Measurements from ENCODE around the gene ANKZF1.

Gene ANKZF1

DNA sequence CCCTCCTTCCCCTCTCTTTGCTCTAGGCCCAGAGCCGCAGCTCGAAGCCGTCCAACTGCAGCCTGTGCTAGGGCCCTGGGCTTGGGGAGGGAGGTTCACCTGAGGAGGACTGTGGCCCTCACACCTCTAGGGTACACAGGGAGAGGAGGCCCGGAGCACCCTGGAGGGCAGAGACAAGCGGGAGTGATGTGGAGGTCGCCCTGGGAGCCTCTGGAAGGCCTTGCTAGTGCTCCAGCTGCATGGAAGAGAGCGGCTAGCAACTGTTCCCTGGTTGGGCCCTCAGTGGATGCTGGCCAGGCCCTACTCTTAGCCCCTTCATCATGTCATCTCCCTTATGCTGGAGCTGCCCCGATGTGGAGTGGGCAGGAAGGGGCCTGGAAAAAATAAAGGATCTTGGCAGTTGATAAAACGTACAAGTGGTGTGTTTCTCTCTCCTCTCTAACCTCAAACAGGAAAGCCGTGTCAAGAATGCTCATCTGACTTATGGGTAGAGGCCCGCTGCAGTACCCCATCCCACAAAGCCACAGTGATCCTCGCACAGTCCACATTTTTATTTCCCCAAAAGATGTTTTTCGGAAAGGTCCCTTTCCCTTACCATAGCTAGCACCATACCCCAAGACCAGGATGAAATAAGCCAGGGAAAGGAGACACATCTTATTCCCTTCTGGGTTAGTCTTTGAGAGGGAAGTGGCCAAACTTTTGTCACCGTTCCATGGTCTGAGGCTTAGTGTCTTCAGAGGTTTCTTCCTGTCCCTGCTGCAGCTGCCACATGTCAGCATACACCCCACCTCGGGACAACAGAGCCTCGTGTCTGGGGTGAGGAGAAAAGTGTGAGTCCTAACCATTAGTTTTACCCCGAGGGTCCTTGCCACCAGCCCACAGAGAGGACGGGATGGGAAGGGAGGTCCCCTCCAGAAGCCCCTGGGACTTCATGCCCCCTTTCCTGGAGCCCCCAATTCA lies 20.1 kb upstream of the ANKZF1 start:
- DNase-seq, result no peak

DNA sequence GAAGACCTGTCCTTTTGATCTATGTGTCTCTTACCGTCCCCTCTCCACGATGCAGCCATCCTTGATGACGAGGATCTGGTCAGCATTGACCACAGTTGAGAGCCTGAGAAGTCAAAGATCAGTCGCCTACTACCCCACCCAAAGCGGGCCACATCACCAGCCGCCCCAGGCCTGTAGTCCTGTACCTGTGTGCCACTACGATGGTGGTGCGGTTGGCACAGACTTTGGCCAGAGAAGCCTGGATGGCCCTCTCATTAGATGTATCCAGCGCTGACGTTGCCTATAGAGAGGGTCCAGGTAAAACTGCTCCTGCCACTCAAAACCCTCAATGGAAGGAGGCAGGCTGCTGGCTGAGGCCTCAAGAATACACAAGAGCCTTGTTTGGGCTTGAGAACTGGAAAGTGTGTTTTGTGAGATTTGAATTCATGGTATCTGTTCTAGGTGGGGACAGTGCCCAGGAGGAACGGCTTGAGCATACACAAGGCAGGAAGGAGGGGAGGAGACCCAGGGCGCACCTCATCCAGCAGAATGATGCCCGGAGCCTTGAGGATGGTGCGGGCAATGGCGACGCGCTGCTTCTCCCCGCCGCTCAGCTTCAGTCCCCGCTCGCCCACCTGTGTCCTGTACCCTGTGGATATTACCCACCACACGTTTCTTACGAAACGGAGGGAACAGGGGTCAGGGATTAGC lies 19.3 kb upstream of the ANKZF1 start:
- DNase-seq, result no peak

DNA sequence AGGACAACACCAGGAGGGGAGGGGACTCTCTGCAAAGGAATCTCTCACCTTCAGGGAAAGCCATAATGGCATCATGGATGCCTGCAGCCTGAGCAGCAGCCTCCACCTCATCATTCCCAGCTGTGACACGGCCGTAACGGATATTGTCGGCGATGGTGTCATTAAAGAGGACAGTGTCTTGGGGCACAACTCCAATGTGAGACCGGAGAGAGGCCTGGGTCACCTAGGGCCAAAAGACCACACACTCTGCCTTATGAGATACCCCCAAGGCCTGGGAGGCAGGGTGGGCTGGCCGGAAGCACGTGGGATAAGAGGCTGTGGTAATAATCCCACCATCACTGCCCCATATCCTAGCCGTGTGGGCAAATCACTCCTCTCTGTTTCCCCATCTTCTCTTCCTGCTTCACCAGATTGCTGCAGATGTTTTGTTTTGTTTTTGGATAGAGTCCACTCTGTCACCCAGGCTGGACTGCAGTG lies 18.7 kb upstream of the ANKZF1 start:
- DNase-seq, result no peak

DNA sequence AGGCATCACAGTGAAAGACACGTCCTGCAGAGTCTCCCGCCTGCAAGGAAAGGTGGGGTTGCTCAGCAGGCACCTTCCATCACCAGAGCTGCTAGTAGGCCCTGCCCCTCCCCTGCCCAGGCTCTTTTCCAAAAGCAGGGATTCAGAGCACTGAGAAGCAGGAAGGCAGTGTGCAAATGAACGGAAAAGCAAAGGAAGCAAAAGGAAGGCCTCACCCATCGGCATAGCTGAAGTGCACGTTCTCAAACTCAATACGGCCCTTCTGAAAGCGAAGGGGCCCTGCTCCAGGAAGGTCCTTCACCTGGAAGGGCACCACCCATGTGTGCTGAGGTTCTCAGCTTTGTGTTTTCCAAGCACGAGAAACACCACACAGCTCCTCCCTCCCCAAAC lies 16.6 kb upstream of the ANKZF1 start:
- no peak for DNase-seq

DNA sequence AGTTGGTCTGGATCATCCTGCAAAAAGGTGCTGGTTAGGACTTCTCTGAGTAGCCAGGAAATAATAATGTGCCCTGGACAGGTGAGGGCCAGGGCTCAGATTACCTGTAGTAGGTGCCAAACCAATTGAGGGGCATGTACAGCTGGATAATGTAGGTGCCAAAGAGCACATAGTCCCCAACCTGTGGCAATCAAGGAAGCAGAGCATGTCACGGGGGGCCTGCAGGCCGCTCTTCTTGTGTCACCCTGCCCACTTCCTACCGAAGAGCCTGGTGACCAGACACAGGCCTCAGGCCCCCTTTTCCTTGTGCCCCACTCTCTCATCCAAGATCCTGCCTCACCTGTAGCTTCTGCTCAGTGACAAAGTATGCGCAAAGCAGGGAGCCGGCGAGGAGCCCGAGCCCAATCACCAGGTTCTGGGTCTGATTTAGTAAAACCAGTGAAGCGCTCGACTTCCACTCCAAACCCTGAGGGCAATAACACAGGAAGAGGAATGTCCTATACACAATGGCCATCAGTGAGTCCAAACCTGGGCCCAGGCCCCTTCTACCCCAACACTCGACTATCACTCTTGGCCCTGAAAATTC lies 16.0 kb upstream of the ANKZF1 start:
- DNase-seq, result no peak

DNA sequence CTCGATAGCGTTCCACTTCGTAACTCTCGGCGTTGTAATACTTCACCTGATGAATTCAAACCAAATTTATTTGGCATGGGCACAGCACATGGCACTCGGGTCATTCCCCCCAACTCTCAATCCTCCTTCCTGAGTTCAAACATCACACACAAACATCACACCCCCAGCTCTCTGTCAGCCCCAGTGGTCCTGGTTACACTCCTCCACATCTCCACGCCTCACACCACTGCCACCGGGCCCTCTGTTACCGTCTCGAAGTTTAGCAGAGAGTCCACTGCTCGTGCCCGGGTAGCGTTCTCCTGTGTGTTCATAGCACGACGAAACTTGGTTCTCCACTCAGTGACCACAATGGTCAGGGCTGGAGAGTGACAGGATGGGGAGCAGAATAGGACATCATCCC lies 15.5 kb upstream of the ANKZF1 start:
- DNase-seq, result no peak

DNA sequence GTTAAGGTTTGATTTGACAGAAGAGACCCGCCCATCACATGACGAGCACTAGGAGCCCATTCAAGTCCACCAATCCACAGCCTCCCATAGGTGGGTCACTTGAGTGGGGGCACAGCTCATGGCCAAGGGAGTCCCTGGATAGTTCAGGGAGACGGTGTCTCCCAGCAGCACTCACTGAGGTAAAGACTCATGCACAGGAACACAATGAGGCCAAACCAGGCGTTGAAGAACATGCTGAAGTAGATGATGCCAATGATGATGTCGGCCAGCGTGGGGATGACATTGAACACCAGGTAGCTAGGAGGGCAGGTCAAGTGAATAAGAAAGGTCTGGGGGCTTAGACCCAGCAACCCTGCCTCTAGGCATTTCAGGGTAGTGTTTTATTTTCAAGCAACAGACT lies 14.8 kb upstream of the ANKZF1 start:
- no peak for DNase-seq

DNA sequence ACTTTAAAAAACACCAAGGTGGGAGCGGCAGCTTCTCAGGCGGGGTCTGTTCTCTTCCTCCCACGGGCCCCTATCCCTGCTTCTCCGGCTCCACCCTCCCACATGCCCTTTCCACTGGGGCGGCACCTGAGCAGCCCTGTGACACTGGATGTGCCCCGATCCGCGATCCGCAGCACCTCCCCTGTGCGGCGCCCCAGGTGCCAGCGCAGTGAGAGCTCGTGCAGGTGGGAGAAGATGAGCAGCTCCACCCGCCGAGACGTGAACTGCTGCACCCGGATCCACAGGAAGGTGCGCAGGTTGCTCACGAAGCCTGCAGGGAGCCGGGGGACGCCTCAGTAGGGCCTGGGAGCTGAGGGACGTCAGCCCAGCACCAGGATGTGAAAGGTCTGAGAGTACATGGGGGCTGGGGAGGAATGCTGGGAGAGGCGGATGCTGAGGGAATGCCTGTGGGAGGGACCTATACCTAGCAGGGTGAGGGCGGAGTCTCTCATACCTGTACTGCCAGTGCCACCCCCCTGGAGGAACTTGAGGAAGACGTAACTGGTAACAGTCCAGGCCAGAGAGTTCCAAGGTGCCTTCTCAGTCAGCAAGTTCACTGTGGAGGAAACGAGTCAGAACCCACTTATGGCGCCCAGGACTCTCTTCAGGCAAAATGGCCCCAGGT lies 13.6 kb upstream of the ANKZF1 start:
- no peak for DNase-seq

DNA sequence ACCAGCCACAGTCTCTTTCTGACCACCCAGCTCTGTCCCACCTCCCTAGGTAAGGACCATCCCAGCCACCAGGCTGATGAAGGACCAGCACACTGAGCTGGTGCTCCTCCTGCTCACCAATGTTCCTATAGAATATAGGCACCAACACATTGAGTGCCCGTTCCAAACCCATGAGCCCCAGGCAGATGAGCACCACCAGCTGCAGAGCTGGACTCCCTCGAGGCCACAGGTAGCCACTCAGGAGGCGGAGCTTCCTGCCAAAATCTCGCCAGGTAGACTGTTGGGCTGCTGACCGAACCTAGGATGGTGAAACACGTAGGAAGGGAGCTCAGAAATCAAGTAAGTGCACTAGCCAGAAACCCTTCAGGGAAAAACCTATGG lies 13.1 kb upstream of the ANKZF1 start:
- DNase-seq, result no peak

DNA sequence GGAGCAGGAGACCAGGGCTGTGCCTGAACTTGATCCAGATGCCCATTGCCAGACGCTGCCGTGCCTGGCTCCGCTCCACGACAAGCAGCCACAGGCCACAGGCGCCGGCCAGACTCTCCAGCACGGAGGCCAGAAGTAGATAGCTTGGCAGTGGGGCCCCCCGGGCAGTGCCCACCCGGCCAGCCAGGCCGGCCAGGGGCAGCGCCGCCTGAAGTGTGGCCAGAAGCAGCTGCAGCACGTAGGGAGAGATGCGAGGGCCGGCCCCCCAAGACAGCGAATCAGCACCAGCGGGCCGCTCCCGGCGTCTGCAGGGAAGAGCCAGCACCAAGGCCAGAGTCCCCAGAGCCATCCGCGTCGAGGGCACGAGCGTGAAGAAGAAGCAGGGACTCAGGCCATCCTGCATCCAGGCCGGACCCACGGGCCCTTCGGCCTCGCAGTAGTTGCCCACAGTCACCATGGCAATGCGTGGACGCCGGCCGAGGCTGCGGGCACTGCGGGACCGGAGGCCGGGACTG lies 11.3 kb upstream of the ANKZF1 start:
- DNase-seq, result peak; percentile 40

DNA sequence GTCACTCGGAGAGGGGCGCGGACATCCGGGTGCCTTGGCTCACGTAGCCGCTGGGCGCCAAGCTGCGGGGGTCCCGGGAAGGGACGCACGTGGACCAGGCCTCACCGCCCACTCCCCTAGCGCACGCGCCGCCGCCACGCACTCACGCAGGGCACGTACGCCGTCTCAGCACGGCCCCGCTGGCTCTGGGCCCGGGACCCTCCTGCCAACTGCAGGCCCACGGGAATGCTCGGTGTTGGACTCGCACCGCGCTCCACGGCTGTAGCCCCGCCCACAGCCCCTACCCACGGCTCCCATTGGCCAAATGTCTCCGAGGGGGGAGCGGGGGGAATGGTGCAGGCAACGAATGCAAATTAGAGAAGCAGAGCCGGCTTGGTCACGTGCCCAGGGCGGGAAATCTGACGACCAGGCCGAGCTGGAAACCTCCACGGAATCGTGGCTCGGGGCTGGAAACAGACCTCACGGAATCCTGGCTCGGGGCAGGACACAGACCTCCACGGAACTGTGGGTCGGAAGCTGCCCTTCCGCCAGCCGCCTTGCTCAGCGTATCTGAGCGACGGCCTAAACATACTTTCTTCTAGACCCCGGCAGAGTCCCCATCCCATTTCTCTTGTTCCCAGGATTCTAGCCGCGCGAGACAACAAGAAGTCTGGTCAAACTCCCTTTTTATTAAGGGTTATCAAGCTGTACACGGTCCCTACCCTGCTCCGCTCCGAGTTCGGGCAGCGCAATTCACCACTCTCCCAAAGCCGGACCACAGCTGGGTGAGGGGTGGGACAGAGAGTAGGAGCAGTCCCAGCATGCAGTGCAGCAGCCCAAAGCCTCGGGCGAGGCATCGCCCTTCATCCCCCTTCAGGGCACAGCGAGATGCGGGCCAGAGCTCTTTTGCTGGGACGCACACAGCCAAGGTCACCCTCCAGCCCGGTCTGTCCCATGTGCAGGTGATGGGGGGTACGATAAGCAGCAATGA lies 10.6 kb upstream of the ANKZF1 start, which contains the start of gene ABCB6:
TSS of gene ABCB6 (minus strand) at position 227 of the 970 bp plus-strand sequence. CDS start 285 bp downstream, outside the sequence.
- peak; percentile 92 for DNase-seq

DNA sequence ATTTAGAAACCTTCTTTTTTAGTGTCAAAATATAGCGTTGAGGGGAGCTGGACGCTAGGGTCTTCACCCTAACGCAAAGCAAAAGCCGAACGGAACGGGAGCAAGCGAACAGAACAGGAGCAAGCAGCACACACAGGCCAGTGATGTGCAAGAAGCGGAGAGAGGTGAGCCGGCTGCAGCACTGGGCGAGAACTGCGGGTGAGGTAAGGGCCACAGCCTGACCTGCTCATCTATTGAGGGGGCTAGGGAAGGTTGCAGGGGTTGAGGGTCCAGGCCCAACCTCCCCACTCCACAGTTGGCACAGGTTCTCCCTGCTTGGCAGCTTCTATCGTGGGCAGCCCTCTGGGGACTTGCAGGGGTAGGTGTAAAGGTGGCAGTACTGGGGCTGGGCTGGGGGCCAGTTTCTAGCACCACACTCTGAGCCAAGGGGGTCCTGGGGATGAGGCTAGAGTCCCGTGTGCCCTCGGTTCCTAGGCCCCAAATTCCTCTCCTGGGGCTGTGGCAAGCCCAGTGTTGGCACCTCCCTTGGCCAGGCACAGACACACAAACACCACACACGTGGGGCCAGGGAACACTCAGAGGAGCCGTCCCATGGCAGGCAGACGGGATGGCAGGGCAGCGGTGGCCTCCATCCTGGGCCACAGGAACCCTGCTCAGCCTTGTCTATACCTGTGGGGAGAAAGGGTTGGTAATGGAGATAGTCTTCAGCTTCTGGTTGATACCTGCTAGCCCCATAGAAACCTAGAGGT lies 9.6 kb upstream of the ANKZF1 start:
- no peak for DNase-seq

DNA sequence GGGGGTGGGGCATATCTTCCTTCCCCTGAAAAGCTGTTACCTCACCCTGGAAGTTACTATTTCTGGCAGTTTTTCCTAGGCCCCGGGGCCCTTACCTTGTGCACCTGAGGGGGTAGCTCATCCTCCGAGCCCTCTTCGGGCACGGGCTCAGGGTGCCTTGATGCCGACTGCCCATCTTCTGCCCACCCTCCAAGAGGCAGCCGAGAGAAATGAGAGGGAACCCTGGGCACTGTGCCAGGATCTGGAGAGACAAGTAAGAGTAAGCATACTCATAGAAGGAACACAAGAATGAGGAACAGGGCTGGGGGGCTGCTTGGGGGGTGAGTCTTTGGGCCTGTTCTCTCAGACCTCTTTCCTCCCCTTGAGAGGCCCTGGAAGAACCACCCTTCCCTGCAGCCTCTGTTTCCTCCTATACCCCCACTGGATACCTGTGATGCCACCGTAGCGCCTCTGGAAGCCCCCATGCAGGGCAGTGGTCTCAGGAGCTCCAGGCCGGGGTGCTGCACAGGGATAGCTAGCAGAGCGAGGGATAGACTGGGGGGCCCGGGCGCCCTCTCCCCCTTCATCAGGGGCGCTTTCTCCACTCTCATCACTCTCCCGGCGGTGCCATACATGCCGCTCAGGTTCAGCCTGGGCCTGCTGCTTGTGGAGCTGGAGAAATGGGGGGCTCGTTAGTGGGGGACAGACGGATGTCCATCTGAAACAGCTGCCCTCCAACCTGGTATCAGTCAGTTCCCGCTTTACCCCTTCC lies 8.8 kb upstream of the ANKZF1 start:
- no peak for DNase-seq

DNA sequence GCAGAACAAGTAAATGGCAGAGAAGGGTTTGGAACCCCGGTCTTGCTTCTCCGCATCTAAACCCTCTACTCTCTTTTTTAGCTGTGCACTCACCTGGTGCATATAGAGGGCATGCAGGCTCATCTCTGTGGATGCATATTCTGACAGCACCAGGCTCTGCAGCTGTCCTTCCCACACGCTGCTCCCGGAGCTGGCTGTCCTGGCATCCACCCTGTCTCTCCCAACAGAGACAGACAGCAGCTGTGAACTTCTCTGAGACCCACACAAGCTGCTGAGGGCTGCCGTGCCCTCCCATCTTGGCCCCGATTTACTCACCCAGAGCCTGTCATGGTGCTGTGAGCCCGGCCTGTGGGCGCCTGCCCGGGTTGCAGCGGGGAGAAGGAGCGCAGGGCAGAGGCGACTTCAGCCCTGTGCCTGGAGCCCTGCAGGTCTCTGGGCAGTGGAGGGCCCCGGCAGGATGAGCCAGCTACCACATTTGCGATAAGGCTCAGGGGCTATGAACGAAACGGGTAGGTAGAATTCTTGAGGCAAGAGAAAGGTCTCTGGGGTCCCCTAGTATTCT lies 7.6 kb upstream of the ANKZF1 start:
- DNase-seq, result no peak

DNA sequence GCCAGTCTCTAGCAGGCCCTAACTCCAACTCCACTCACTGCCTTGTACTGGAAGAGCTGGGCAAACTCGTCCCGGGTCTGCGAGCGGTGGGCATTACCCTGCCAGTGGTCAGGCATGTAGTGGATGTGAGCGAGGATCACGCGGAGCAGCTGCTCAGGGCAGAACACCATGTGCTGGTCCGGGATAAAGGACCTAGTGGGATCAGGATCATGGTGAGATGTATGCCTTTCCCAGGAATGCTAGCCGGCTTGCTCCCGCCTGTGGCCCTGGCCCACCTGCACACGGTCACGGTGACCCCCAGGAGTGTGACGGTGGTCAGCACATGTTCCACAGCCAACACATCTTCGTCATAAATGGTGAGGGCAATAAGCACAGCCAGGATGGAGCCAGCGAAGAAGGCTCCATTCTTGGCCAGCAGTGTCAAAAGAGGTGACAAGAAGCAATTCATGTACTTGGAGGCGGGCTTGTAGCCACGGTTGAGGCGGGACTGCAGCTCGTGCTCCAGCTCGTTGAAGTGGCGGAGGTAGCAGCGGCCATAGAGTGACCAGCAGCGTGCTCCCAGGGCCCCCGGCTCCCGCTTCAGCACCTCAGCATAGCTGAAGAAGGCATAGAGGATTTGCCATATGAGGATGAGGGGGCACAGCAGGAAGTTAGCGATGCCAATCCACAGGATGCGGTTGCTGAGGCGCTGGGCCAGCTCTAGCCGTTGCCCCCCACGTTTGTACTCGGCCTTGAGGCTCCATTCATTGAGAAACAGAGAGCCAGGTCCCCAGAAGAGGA lies 5.6 kb upstream of the ANKZF1 start:
- DNase-seq, result no peak

DNA sequence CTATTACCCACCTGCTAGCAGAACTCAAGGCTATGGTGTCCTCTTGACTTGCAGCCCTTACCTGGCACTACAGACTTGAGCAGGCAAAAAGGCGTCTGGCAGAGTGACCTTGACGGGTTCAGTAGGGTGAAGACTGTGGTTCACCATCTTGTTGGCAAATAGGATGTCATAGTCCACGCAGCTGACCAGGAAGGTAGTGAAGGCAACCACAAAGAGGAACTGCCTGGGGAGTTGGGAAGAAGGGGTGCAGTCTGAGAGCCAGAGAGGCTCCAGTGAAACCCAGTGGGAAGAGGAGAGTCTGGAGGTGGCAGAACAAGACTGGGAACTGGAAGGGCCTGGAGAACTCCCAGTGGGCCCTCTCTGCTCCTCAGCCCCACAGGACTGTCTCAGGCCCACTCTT lies 4.3 kb upstream of the ANKZF1 start:
- DNase-seq, result no peak

DNA sequence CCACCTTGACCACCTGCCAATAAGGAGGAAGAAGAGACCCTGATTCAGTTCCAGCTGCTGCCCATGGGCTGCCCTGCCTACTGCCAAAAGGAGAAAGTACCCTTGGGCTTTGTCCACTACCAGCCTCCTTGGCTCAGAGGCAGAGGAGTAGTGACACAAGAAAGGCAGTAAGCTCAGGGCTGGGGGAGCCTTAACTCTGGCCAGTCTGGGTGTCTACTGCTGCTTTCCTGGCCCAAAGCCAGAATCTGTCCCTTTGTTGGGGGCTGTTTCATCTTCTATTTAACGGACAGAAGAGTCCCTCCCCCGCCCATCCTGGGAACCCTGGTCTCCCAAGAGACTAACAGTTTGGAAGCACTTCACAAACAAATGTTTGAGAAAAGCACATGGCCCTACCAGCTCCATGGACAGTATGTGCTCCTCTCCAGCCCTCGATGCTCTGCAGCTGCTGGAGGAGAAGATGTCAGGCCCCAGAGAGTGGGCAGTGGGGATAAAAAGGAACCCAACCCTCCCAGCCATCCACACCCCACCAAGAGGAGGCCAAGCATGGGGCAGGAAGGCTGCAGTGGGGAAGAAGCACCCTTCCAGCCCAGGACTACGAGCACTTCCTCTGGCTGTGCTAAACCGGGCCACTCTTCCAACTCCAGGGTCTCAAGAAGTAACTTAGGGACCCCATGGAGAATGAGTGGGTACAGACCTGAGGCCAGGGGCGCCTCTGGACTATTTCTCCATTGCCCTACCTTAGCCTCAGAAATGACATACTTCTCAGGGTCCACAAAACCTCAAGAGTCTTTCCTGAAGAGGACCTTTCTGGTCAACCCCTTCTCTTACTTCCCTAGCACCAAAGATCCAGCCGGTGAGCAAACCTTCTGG lies 1.3 kb upstream of the ANKZF1 start:
- peak; percentile 23 for DNase-seq

DNA sequence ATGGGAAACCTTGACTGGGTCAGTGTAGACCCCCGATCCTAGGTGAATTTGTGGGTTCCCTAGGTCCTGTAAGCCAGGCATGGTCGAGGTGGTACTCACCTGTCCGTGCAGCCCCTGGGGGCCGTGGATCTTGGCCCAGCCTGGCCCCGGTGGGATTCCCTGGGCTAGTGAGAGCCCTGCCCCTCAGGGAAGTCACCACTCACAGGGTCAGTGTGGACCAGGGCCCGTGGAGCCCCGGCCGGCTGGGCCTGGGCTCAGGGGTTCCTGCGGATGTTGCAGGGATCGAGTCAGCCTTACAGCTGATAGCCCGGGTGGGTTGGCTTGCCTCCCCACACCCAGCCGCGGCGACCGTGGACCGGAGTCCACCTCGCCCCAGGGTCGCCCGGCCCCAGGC lies 698 bp upstream of the ANKZF1 start:
- no peak for DNase-seq
